K562 treated with DMSO at 1 percent for 4 hours (cell line): ENCODE data around the gene S100A14. TPM values are rescaled to one million over a fixed set of nuclear protein-coding genes. Genes with fewer than 3 reads are reported as not detected.

Source experiments
- total RNA-seq: library from RNA; unstranded; fragments of 300-600 nt; gene quantifications from 2 replicates; pipeline ENCODE4 v1.2.3, GENCODE V29; 2022; ENCODE audit not compliant: insufficient read depth

The S100A14 gene
- not detected in 2 replicates for total RNA-seq

DNA sequence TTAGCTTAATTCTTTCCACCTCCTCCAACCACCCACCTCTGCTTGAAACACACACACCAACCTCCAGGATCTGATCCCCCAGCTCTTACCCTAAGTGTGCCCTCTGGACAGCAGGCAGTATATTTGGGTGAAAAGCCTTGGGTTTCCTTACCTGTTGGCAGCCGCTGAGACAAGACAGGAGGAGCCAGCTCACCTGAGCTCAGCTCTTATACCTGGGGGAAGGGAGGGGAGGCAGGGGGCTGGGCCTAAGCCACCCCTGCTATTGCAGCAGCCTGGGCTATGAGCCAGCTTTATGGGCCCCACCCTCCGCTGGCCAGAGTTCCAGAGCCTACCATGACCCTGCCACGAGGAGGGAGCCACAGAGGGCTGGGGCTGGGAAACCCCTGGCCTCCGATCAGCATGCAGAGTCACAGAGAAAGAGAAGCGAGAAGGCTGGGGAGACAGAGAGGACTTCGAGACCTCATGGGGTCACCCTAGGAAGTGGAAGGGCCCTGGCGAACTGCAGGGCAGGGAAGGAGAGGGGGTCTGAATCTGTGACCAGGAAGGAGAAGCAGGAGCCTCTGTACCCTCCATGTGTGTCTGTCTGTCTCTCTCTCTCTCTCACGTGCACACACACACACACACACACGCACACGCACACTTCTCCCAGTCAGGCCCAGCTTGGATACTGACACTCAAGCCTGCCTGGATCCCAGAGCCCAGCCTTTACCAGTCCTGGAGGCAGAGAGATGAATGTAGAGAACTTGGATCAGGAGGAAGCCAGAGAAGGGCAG is at the start of gene S100A14:
Gene S100A14, minus strand, starts transcription at position 182 of the 773 bp plus-strand sequence. CDS start 467 bp downstream, outside the sequence.

DNA sequence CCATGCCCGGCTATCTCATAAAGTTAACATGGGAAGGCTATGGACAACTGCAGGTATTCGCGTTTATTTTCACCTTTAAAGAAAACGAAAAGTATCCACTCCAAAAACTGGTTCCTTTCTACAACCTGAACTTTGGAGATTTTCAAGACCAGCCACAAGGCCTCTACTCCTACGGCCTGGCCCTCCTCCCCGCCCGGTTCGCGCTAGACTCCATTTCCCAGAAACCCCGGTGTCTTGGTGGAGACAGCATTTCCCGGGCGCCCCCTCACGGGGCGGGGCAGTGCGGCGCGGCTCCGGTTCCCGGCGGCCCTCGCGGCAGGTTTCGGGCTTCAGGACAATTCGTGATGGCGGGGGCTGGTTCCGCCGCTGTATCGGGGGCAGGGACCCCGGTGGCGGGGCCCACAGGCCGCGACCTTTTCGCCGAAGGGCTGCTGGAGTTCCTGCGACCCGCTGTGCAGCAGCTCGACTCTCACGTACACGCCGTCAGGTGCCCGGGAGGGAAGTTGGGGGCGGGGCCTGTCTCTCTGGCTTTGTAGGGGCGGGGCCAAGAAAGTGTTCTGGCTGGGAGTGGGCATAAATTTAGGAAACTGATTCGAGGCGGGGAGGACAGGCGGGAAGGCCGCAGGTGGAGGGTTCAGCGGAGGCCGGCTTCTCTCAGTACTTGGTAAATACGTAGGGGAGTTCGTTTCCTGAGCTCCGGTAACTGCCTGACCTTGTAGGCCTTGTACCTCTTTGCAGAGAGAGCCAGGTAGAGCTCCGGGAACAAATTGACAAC is 42.5 kb upstream of the S100A14 start, which contains the start of gene SNAPIN:
Gene SNAPIN, plus strand, starts transcription at position 304 of the 775 bp plus-strand sequence. Its CDS starts 41 bp downstream, at position 345.

DNA sequence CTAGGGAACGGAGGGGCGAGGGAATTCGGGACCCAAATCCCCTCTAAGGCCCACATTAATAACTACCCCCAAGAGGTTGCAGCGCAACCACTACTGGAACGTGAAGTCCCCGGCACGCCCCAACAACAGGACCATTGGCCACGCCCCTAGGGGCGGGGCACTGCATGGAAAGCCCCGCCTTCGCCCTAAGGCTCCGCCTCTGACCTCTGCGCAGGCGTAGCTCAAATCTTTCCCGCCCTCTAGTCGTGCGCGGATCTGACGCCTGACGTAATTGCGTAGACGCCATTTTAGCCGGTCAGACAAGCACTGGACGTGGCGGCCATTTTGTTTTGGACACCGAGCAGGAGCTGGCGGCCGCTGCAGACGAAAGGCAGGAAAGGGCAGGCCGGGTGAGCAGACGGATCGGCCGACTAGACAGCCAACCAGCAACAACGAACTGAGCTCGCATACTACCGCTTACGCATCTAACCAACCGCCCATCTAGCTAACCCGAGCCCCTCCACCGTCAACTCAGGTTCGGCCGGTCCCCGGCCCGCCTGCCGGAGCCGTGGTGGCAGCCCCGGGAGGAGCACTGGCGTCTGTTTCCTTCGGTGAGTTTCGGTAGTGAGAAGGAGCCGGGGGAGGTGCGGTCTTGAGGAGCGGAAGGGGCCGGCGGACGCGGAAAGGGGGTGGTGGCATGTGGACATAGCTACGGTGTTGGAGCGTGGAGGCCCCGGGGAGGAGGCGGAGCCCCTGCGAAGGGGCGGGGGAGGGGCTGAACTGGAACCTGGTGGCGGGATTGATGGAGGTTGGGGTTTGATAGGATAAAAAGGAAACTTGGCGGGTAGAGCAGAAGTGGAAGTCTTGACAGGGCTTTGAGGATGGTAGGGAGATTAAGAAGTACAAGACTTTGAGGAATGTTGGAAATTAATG is 17.9 kb upstream of the S100A14 start, which contains the start of gene CHTOP:
Gene CHTOP, plus strand, starts transcription at position 313 of the 912 bp plus-strand sequence. CDS start 2,523 bp downstream, outside the sequence.

DNA sequence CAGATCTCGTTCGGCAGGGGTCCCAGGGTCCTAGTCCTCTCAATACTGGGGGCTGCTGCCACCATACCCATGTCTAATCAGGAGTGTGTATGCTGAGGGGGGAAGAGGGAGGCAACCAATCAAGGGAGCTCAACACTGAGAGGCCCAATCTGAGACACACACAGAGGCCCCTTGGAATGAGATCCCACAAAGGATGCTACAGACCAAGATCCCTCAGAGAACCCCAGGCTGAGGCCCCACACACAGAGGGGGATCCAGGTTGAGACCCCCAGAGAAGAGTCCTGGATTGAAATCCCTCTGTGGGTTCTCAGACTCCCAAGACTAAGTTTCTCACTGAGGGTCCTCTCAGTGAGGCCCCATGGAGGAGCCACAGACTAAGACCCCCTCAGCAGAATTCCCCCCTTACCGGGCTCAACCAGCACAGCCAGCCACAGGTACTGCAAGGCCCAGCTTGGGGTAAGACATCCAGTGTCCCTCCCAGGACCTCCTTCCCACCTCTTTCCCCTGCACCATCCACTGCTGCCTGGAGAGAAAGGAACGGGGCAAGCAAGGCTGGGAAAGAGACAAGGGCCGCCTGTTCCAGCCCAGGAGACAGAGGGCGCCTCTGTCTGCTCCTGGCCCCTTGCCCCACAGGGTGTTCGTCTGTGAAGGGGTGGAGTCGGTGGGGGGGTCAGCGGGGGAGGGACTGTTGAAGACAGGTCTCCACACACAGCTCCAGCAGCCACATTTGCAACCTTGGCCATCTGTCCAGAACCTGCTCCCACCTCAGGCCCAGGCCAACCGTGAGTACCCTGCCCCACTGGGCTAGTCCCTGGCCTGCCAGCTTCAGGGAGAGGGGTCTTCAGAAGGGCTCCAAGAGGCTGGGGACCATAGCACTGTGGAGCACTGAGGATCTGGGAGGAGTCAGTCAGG is 11.8 kb upstream of the S100A14 start, which contains the start of gene S100A1:
Gene S100A1, plus strand, starts transcription at position 720 of the 912 bp plus-strand sequence. CDS start 2,088 bp downstream, outside the sequence.

DNA sequence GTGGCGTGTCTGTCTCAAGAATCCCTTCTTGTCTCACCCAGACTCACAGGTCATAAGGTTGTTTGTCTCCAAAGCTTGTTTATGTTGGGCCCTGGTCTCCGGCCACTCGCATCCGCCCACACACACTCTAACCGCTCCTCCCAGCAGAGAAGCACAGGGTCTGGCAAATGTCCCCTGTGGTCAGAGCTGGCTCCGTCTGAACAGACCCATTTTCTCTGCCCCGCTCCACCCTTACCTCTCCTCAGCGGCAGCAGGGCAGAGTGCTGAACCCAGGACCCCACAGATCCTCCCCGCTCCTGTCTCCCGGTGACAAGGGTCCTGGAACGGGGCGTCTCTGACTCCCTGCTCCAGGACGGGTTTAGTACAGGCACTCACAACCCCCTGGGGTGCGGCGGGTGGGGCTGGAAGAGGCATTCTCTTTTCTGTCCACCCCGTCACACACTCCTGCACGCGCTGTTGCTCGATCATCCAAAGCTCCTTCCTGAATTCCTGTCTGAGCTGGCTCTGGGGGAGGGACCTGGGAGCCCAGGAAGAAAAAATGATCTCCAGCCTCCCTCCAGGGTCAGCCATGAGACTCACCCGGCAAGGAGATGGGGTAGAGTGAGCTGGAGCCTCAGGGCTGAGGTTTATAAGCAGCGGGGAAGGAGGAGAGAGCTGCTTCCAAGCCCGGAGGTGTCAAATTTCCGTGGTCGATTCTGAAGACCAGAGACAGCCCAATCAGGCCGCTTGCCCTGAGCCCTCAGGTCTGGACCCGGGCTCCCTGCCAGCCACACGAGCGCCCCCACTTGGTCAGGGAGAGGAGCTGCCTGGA is 11.0 kb upstream of the S100A14 start, which contains the start of gene S100A13:
Gene S100A13, minus strand, starts transcription at position 602 of the 811 bp plus-strand sequence. CDS start 1,033 bp downstream, outside the sequence.

DNA sequence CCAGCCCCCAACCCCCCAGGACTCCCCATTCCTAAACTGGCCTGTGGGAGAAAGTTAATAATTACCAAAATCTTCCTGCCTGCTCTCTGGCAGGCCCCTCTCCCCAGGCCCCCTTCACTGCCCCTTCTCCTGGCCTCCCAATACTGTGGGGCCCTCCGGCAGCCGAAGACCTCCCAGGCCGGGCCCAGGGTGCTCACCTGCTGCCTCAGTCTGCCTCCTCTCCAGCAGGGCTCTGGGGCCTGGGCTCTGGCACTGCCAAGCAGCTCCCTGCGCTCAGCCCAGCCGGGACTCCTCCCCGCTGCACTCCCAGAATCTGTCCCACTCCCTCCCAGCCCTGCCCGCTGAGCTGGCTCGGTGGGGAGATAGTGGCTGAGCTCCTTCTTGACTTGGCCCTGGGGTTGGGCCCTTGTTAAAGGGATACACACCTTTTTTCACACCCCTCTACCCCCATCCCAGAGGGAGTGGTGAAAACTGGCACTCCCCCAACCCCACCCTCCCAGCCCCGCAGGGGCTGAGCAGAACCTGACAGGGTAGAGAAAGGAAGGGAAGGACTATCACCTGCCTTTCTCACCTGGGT is 3.3 kb downstream of the S100A14 start, which contains the start of gene S100A16:
Gene S100A16, minus strand, starts transcription at position 383 of the 577 bp plus-strand sequence. CDS start 4,986 bp downstream, outside the sequence.

DNA sequence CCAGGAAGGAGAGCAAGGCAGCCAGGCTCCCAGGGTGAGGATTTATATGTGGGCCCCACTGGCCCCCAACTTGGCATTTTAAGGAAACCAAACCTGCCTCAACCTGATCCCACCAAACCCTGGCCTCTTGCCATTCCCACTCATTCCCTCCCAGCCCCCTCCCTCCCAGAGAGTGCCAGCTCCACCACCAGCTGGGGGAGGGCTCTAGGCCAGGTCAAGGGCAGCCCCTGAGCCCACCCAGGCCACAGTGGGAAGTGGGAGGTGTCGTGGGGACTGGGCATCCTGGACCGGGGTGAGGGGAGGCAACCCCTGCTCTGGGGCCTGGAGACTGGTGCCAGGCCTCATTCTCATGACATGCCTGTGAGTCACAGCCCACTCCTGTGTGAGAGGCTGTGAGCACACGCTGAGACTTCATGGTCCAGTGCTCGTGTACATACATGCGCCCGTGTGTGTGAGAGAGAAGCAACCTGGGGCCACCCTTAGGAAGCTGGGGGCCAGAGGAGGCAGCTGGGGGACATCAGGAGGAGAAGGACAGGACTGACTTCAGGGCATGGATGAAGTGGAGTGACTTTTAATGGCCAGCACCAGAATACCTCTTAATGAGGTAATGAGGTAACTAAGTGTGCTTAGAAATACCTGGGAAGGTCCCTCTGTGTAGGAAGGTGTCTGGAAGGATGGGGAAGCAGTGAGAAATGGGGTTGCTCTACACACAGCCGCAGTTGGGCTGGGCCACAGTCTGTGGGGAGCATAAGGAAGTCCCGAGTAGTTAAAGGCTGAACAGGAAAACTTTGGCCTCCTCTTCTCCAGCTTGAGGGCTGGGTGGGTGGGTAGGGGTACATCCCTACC is 50.4 kb downstream of the S100A14 start, which contains the start of gene S100A2:
Gene S100A2, minus strand, starts transcription at position 316 of the 846 bp plus-strand sequence. CDS start 1,967 bp downstream, outside the sequence.

Other genes with a start within 250 kb of the S100A14 start
- gene S100A12, start 240.7 kb downstream of the S100A14 start, total RNA-seq = not detected in 2 replicates
- gene S100A8, start 225.3 kb downstream of the S100A14 start, total RNA-seq = not detected in 2 replicates
- gene S100A7A, start 199.8 kb downstream of the S100A14 start, total RNA-seq = not detected in 2 replicates
- gene S100A7, start 155.7 kb downstream of the S100A14 start, total RNA-seq = not detected in 2 replicates
- gene S100A6, start 80.3 kb downstream of the S100A14 start, total RNA-seq = 23.2 and 29.1 TPM in 2 replicates
- not detected in 2 replicates for gene S100A5, start 75.4 kb downstream of the S100A14 start, total RNA-seq
- 12.2 and 17.9 TPM in 2 replicates for gene S100A4, start 70.5 kb downstream of the S100A14 start, total RNA-seq
- gene S100A3, start 67.1 kb downstream of the S100A14 start, total RNA-seq = not detected in 2 replicates
- not detected in 2 replicates for gene S100A2, start 50.5 kb downstream of the S100A14 start, total RNA-seq
- 5.0 and 5.1 TPM in 2 replicates for gene S100A16, start 3.2 kb downstream of the S100A14 start, total RNA-seq
- 134 and 148 TPM in 2 replicates for gene S100A13, start 11.2 kb upstream of the S100A14 start, total RNA-seq
- 74.1 and 76.0 TPM in 2 replicates for gene S100A1, start 12.1 kb upstream of the S100A14 start, total RNA-seq
- gene CHTOP, start 17.7 kb upstream of the S100A14 start, total RNA-seq = 46.5 and 61.4 TPM in 2 replicates
- gene SNAPIN, start 42.4 kb upstream of the S100A14 start, total RNA-seq = 24.9 and 30.9 TPM in 2 replicates
- 279 and 280 TPM in 2 replicates for gene ILF2, start 54.7 kb upstream of the S100A14 start, total RNA-seq
- not detected in 2 replicates for gene NPR1, start 62.4 kb upstream of the S100A14 start, total RNA-seq
- 18.9 and 20.4 TPM in 2 replicates for gene INTS3, start 111.7 kb upstream of the S100A14 start, total RNA-seq
- 8.4 and 12.6 TPM in 2 replicates for gene SLC27A3, start 159.1 kb upstream of the S100A14 start, total RNA-seq